ENCODE data around the gene PSMF1. TPM values are rescaled to one million over a fixed set of nuclear protein-coding genes. Genes with fewer than 3 reads are reported as not detected.

PSMF1 gene
- total RNA-seq, 1 donor from 2014 or later: 133 TPM

DNA sequence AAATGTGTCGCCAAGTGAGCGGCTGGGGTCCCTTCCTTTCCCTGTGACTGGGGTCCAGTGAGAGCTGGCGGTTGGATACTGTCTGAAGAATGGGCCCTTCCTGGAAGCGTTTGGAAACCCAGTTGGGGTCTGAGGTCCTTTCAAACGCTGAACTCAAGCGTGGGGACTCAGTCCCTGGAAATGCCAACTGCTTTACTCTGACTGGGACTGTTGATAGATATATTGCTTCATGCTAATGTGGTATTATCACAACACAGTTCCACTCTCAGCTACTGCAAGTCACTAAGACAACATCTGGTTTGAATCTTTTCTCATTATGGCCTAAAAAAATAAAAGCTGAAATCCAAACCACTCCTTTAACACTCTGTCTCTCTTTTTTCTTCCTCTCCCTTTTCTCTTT is 23.7 kb upstream of the PSMF1 start:
- H3K9ac ChIP-seq (ENCODE audit: low read length): no peak overlapping the region
- Mint-ChIP-seq H3K27me3 (ENCODE audit: low read depth, unreplicated experiment) (no peaks in the 10 kb centered on the region), H3K9me3 (ENCODE audit: unreplicated experiment) (peaks cover 6% of the 10 kb centered on the region), H3K4me1 (ENCODE audit: low read depth, unreplicated experiment) (no peaks in the 10 kb centered on the region), H3K36me3 (ENCODE audit: low read depth, unreplicated experiment) (peaks cover 6% of the 10 kb centered on the region), H3K4me3 (ENCODE audit: unreplicated experiment) (no peak overlapping the region), H3K27ac (ENCODE audit: unreplicated experiment) (no peak overlapping the region)
- H3K9me3 ChIP-seq (ENCODE audit: insufficient read depth, low read depth, low read length): no peaks in the 10 kb centered on the region
- H3K36me3 ChIP-seq (ENCODE audit: insufficient read depth, low read length): no peaks in the 10 kb centered on the region
- no peak overlapping the region for H3K4me2 ChIP-seq (ENCODE audit: low read length)
- H2AFZ ChIP-seq (ENCODE audit: low read depth, low read length): no peak overlapping the region
- no peak for FAIRE-seq
- H3K4me1 ChIP-seq (ENCODE audit: insufficient read depth, low read length): no peaks in the 10 kb centered on the region
- no peaks in the 10 kb centered on the region for H4K20me1 ChIP-seq (ENCODE audit: insufficient read depth, low read length)
- no peak overlapping the region for H3K27ac ChIP-seq (ENCODE audit: low read depth, low read length)
- no peak overlapping the region for H3K4me3 ChIP-seq (ENCODE audit: insufficient read depth, low read depth, low read length)
- H3K79me2 ChIP-seq (ENCODE audit: insufficient read depth, low read length): no peaks in the 10 kb centered on the region
- TF ChIP-seq EZH2 (IDR thresholded peaks at IDR 0.05; ENCODE audit: insufficient read depth, low read length): no peak
- TF ChIP-seq, protein P1, sequence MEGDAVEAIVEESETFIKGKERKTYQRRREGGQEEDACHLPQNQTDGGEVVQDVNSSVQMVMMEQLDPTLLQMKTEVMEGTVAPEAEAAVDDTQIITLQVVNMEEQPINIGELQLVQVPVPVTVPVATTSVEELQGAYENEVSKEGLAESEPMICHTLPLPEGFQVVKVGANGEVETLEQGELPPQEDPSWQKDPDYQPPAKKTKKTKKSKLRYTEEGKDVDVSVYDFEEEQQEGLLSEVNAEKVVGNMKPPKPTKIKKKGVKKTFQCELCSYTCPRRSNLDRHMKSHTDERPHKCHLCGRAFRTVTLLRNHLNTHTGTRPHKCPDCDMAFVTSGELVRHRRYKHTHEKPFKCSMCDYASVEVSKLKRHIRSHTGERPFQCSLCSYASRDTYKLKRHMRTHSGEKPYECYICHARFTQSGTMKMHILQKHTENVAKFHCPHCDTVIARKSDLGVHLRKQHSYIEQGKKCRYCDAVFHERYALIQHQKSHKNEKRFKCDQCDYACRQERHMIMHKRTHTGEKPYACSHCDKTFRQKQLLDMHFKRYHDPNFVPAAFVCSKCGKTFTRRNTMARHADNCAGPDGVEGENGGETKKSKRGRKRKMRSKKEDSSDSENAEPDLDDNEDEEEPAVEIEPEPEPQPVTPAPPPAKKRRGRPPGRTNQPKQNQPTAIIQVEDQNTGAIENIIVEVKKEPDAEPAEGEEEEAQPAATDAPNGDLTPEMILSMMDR (IDR thresholded peaks at IDR 0.05; ENCODE audit: insufficient read depth, low read depth, low read length): no peak
- no peak for DNase-seq (ENCODE audit: low read depth)
- peaks cover 2% of the 10 kb centered on the region for H3K27me3 ChIP-seq (ENCODE audit: insufficient read depth, low read length)

DNA sequence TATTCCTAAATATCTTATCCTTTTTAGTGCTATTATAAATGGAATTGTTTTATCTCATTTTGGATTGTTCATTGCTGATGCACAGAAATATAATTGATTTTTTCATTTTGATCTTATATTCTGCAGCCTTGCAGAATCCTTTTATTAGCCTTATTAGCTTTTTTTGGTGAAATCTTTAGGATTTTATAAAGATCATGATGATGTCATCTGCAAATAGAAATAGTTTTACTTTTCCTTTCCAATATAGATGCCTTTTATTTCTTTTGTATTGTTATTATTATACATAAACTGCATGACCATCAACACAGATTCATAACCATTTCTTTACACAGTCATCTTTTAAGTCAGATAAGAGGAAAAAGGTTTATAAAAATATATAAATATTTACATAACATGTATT is 16.9 kb upstream of the PSMF1 start:
- H3K9me3 ChIP-seq (ENCODE audit: insufficient read depth, low read depth, low read length): no peaks in the 10 kb centered on the region
- no peak overlapping the region for H3K4me3 ChIP-seq (ENCODE audit: insufficient read depth, low read depth, low read length)
- no peak overlapping the region for H2AFZ ChIP-seq (ENCODE audit: low read depth, low read length)
- no peaks in the 10 kb centered on the region for H3K79me2 ChIP-seq (ENCODE audit: insufficient read depth, low read length)
- H3K9ac ChIP-seq (ENCODE audit: low read length): no peak overlapping the region
- TF ChIP-seq, protein P1 (IDR thresholded peaks at IDR 0.05; ENCODE audit: insufficient read depth, low read depth, low read length): no peak
- TF ChIP-seq EZH2 (IDR thresholded peaks at IDR 0.05; ENCODE audit: insufficient read depth, low read length): no peak
- H3K27me3 ChIP-seq (ENCODE audit: insufficient read depth, low read length): peaks cover 2% of the 10 kb centered on the region
- Mint-ChIP-seq H3K4me3 (ENCODE audit: unreplicated experiment) (no peak overlapping the region), H3K27ac (ENCODE audit: unreplicated experiment) (no peak overlapping the region), H3K9me3 (ENCODE audit: unreplicated experiment) (peaks cover 3% of the 10 kb centered on the region), H3K27me3 (ENCODE audit: low read depth, unreplicated experiment) (peaks cover 7% of the 10 kb centered on the region), H3K36me3 (ENCODE audit: low read depth, unreplicated experiment) (no peaks in the 10 kb centered on the region), H3K4me1 (ENCODE audit: low read depth, unreplicated experiment) (no peaks in the 10 kb centered on the region)
- H4K20me1 ChIP-seq (ENCODE audit: insufficient read depth, low read length): no peaks in the 10 kb centered on the region
- H3K27ac ChIP-seq (ENCODE audit: low read depth, low read length): no peak overlapping the region
- H3K36me3 ChIP-seq (ENCODE audit: insufficient read depth, low read length): no peaks in the 10 kb centered on the region
- FAIRE-seq (no peak), DNase-seq (ENCODE audit: low read depth) (no peak)
- no peak overlapping the region for H3K4me2 ChIP-seq (ENCODE audit: low read length)
- no peaks in the 10 kb centered on the region for H3K4me1 ChIP-seq (ENCODE audit: insufficient read depth, low read length)

DNA sequence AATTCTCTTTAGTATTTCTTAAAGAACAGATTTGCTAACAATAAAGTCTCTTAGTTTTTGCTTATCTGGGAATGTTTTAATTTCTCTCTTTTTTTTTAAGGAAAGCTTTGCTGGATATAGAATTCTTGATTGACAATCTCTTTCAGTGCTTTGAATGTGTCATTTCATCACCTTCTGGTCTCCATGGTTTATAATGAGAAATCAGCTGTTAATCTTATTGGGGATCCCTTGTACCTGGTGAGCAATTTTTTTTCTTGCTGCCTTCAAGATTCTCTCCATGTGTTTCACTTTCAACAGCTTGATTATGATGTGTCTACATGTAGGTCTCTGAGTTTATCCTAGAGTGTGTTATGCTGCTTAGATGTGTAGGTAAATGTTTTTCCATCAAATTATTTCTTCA is 16.4 kb upstream of the PSMF1 start:
- FAIRE-seq (no peak), DNase-seq (ENCODE audit: low read depth) (no peak)
- Histone ChIP-seq H3K9ac (ENCODE audit: low read length) (no peak overlapping the region), H3K4me1 (ENCODE audit: insufficient read depth, low read length) (no peaks in the 10 kb centered on the region), H3K79me2 (ENCODE audit: insufficient read depth, low read length) (no peaks in the 10 kb centered on the region), H4K20me1 (ENCODE audit: insufficient read depth, low read length) (no peaks in the 10 kb centered on the region), H3K9me3 (ENCODE audit: insufficient read depth, low read depth, low read length) (no peaks in the 10 kb centered on the region), H3K27me3 (ENCODE audit: insufficient read depth, low read length) (peaks cover 2% of the 10 kb centered on the region), H3K4me2 (ENCODE audit: low read length) (no peak overlapping the region), H2AFZ (ENCODE audit: low read depth, low read length) (no peak overlapping the region), H3K36me3 (ENCODE audit: insufficient read depth, low read length) (no peaks in the 10 kb centered on the region), H3K4me3 (ENCODE audit: insufficient read depth, low read depth, low read length) (no peak overlapping the region), H3K27ac (ENCODE audit: low read depth, low read length) (no peak overlapping the region)
- Mint-ChIP-seq H3K27ac (ENCODE audit: unreplicated experiment) (no peak overlapping the region), H3K9me3 (ENCODE audit: unreplicated experiment) (peaks cover 3% of the 10 kb centered on the region), H3K36me3 (ENCODE audit: low read depth, unreplicated experiment) (no peaks in the 10 kb centered on the region), H3K4me3 (ENCODE audit: unreplicated experiment) (no peak overlapping the region), H3K27me3 (ENCODE audit: low read depth, unreplicated experiment) (peaks cover 7% of the 10 kb centered on the region), H3K4me1 (ENCODE audit: low read depth, unreplicated experiment) (no peaks in the 10 kb centered on the region)
- TF ChIP-seq EZH2 (IDR thresholded peaks at IDR 0.05; ENCODE audit: insufficient read depth, low read length): no peak
- TF ChIP-seq, protein P1 (IDR thresholded peaks at IDR 0.05; ENCODE audit: insufficient read depth, low read depth, low read length): no peak
